Measurements from ENCODE around the gene CDKAL1. TPM values are rescaled to one million over a fixed set of nuclear protein-coding genes. Genes with fewer than 3 reads are reported as not detected.

Gene CDKAL1
- total RNA-seq, 4 donors from 2014 or later, result 10.3 to 11.2 (median 10.5) TPM

DNA sequence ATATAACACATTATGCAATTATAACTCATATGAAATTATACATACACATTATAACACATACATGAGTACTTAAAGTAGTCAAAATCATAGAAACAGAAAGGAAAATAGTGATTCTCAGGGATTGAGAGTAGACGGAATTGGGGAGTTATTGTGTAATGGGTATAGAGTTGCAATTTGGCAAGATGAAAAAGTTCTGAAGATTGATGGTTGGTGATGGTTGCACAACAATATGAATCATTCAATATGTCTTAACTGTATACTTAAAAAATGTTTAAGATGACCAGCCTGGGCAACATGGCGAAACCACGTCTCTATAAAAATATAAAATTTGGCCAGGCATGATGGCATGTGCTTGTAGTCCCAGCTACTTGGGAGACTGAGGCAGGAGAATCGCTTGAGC is 372.7 kb downstream of the CDKAL1 start:
- H3K36me3 ChIP-seq, result no peaks in the 10 kb centered on the region
- H3K9me3 ChIP-seq, result no peaks in the 10 kb centered on the region
- H3K4me1 ChIP-seq, result peaks cover 0 to 4% (median 0%) of the 10 kb centered on the region in 4 donors
- H3K27ac ChIP-seq (replicated peaks in 1 of 4), result no peak overlapping the region
- 77% methylated on average over 4 of the region's 4 CpGs for WGBS
- intact Hi-C loops (cut with DNase I), result no loop called here
- TF ChIP-seq, protein P1, sequence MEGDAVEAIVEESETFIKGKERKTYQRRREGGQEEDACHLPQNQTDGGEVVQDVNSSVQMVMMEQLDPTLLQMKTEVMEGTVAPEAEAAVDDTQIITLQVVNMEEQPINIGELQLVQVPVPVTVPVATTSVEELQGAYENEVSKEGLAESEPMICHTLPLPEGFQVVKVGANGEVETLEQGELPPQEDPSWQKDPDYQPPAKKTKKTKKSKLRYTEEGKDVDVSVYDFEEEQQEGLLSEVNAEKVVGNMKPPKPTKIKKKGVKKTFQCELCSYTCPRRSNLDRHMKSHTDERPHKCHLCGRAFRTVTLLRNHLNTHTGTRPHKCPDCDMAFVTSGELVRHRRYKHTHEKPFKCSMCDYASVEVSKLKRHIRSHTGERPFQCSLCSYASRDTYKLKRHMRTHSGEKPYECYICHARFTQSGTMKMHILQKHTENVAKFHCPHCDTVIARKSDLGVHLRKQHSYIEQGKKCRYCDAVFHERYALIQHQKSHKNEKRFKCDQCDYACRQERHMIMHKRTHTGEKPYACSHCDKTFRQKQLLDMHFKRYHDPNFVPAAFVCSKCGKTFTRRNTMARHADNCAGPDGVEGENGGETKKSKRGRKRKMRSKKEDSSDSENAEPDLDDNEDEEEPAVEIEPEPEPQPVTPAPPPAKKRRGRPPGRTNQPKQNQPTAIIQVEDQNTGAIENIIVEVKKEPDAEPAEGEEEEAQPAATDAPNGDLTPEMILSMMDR (IDR thresholded peaks at IDR 0.05), result no peak
- TF ChIP-seq EP300 (IDR thresholded peaks at IDR 0.05) (no peak), POLR2A (IDR thresholded peaks at IDR 0.05; ENCODE audit: low read depth) (no peak), POLR2AphosphoS5 (IDR thresholded peaks at IDR 0.05) (no peak)
- no peak overlapping the region for H3K4me3 ChIP-seq
- H3K27me3 ChIP-seq, result no peaks in the 10 kb centered on the region
- no peak for DNase-seq (ENCODE audit: extremely low spot score)

DNA sequence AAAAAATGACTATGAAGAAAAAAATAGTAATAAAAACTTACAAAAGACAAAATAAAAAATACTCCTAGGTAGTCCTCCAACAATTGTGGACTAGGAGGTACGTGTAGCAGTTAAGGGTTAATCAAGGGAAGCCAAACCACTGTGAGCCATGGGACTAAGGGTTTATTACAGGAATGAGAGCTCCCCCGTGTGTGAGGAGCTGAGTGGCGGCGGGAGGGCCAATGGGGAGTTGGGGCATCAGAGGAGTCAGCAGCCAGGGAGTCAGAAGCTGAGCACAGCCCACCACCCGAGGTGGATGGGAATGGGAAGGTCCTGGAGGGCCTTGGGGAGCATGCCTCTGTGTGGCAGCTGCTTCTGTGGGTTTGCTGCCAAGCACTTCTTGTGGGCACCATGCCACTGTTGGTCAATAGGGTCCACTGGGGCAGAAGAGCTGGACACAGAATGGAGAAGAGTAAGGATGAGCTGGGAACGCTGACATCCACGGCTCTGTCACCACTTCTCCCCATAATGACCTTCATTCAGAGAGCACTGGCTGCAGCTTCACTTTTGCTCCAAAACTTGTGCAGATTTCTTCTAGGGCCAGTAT is 373.3 kb downstream of the CDKAL1 start:
- intact Hi-C loops (cut with DNase I), result no loop called here
- 90% methylated on average over 7 of the region's 7 CpGs for WGBS
- H3K4me3 ChIP-seq, result no peak overlapping the region

DNA sequence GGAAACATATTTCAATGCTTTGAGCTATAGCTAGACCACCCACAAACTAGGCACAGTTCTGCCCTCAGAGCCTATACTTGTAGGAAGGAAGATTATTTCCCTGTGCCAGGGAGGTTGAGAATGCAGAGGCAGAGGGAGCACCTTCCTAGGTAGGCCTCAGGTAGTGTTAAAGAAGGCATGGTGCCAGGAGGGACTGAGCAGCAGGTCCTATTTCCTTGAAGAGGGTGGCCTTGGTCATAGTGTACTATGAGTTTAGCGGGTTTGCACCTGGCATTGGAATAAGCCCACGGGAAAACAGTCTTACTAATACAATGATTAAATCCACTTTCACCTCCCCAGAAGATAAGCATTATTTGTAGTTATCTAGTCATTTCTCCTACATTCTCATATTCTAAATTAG is 375.4 kb downstream of the CDKAL1 start:
- H3K4me3 ChIP-seq, result no peak overlapping the region
- no peak overlapping the region for H3K27ac ChIP-seq (replicated peaks in 1 of 4)
- no peaks in the 10 kb centered on the region for H3K9me3 ChIP-seq
- no peak for DNase-seq (ENCODE audit: extremely low spot score)
- 94% methylated on average over 2 of the region's 2 CpGs for WGBS
- peaks cover 0 to 4% (median 0%) of the 10 kb centered on the region in 4 donors for H3K4me1 ChIP-seq
- H3K36me3 ChIP-seq, result no peaks in the 10 kb centered on the region
- intact Hi-C loops (cut with DNase I), result no loop called here
- TF ChIP-seq EP300 (IDR thresholded peaks at IDR 0.05) (no peak), POLR2A (IDR thresholded peaks at IDR 0.05; ENCODE audit: low read depth) (no peak), POLR2AphosphoS5 (IDR thresholded peaks at IDR 0.05) (no peak)
- TF ChIP-seq, protein P1 (IDR thresholded peaks at IDR 0.05), result no peak
- no peaks in the 10 kb centered on the region for H3K27me3 ChIP-seq

More for the DNA sequence above, 373.3 kb downstream of the CDKAL1 start:
- no peaks in the 10 kb centered on the region for H3K36me3 ChIP-seq
- no peaks in the 10 kb centered on the region for H3K27me3 ChIP-seq
- TF ChIP-seq EP300 (IDR thresholded peaks at IDR 0.05) (no peak), POLR2AphosphoS5 (IDR thresholded peaks at IDR 0.05) (no peak), POLR2A (IDR thresholded peaks at IDR 0.05; ENCODE audit: low read depth) (no peak)
- TF ChIP-seq, protein P1 (IDR thresholded peaks at IDR 0.05), result no peak
- H3K27ac ChIP-seq (replicated peaks in 1 of 4), result no peak overlapping the region
- peaks cover 0 to 4% (median 0%) of the 10 kb centered on the region in 4 donors for H3K4me1 ChIP-seq
- no peak for DNase-seq (ENCODE audit: extremely low spot score)
- no peaks in the 10 kb centered on the region for H3K9me3 ChIP-seq

DNA sequence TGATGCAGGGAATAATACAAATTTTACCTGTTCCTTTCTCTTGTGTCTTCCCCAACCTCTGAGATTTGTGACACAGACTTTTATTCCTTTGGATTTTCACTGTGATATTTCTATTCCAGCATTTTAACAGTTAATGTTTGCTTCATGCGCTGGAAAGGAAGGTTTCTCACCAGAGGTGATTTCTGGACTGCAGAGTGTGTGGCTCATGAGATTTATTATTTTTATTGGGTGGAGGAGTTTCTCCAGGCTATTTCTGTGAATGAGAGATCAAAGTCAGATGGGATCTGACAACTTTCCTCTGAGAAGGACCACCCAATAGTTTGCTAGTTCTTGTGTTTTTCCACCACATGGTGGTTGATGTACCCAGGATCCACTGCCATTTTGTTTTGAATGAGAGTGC is 377.5 kb downstream of the CDKAL1 start:
- no peak for DNase-seq (ENCODE audit: extremely low spot score)
- Histone ChIP-seq H3K36me3 (no peaks in the 10 kb centered on the region), H3K4me3 (no peak overlapping the region), H3K4me1 (peaks cover 0 to 4% (median 0%) of the 10 kb centered on the region in 4 donors), H3K27ac (replicated peaks in 1 of 4) (no peak overlapping the region), H3K27me3 (no peaks in the 10 kb centered on the region), H3K9me3 (peaks cover 0 to 10% (median 2%) of the 10 kb centered on the region in 4 donors)
- TF ChIP-seq EP300 (IDR thresholded peaks at IDR 0.05), result no peak
- WGBS, result 47% methylated on average over 1 of the region's 1 CpG
- intact Hi-C loops (cut with DNase I), result no loop called here

DNA sequence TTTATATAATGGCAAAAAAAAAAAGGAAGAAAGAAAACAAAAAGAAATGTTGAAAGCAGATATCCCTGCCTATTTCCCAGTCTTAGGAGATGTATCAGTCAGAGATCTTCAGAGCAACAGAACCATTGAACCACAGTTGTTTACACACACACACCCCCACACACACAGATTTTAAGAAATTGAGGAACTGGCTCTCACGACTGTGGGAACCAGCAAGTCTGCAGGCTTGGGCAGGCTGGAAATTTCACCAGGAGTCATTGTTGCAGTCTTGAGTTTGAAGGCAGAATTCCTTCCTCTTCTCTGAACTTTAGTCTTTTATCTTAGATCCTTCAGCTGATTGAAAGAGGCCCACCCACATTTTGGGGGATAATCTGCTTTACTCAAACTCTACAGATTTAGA is 380.9 kb downstream of the CDKAL1 start:
- 77% methylated on average over 1 of the region's 1 CpG for WGBS
- intact Hi-C loops (cut with DNase I), result no loop called here
- Histone ChIP-seq H3K27ac (replicated peaks in 1 of 4) (no peak overlapping the region), H3K36me3 (no peaks in the 10 kb centered on the region), H3K4me1 (no peaks in the 10 kb centered on the region), H3K4me3 (no peak overlapping the region), H3K27me3 (no peaks in the 10 kb centered on the region), H3K9me3 (peaks cover 0 to 10% (median 2%) of the 10 kb centered on the region in 4 donors)
- TF ChIP-seq EP300 (IDR thresholded peaks at IDR 0.05), result no peak
- no peak for TF ChIP-seq POLR2A (IDR thresholded peaks at IDR 0.05; ENCODE audit: low read depth)
- TF ChIP-seq, protein P1 (IDR thresholded peaks at IDR 0.05), result no peak
- TF ChIP-seq POLR2AphosphoS5 (IDR thresholded peaks at IDR 0.05), result no peak
- no peak for DNase-seq (ENCODE audit: extremely low spot score)

Measured in esophagus muscularis mucosa (tissue), 4 donors.